ENCODE data around the gene TOX4.

GRCh38 chr14:21440859-21441258 is 36.1 kb upstream of the TOX4 start:
- TF ChIP-seq CTCF (IDR thresholded peaks at IDR 0.05; ENCODE audit: insufficient read depth, low read length, poor library complexity, severe bottlenecking) (no peak), EZH2phosphoT487 (conservative IDR thresholded peaks at IDR 0.05; ENCODE audit: low read length) (no peak)
